K562 (cell line): ENCODE data around the gene AKAP14. TPM values are rescaled to one million over a fixed set of nuclear protein-coding genes. Genes with fewer than 3 reads are reported as not detected.
A peak's percentile ranks its signal among the peaks of the same experiment; 100 is the strongest.

ENCODE experiments used
- BRF1 ChIP-seq: IDR thresholded peaks from 3 replicates; pipeline ENCODE4 v1.6.1; 2011; ENCODE audit warnings: borderline replicate concordance, mild to moderate bottlenecking; ENCODE audit not compliant: insufficient read length; ENCODE audit errors: extremely low read depth
- CREB1 ChIP-seq, 2 experiments: sonication (generic) in 1 of 2; formaldehyde crosslinking in 1 of 2; IDR thresholded peaks; 2 replicates each; pipeline versions ENCODE4 v1.6.1 to v1.8.0; 2012 to 2022; ENCODE audit warnings: inconsistent platforms in 1 of 2, mild to moderate bottlenecking in 1 of 2, missing genetic modification reagents in 1 of 2, moderate library complexity in 1 of 2
- E2F1 ChIP-seq: sonication (generic); formaldehyde crosslinking; IDR thresholded peaks from 2 replicates; pipeline ENCODE4 v1.8.1; 2023; ENCODE audit warnings: mild to moderate bottlenecking, missing genetic modification reagents, moderate library complexity
- FOXM1 ChIP-seq, 2 experiments: fragments of 450-650 bp in 1 of 2; sonication (generic) in 1 of 2; formaldehyde crosslinking in 1 of 2; IDR thresholded peaks; 2 replicates each; pipeline versions ENCODE4 v1.6.1 to v1.9.0; 2017 to 2022; ENCODE audit warnings: low read depth in 2 of 2, mild to moderate bottlenecking in 2 of 2, missing genetic modification reagents in 1 of 2, moderate library complexity in 1 of 2
- GATAD2B ChIP-seq: fragments of 450-650 bp; IDR thresholded peaks from 2 replicates; pipeline ENCODE4 v1.6.1; 2017; ENCODE audit warnings: mild to moderate bottlenecking, borderline replicate concordance
- HNRNPH1 ChIP-seq: fragments of 200-400 bp; formaldehyde crosslinking; optimal IDR thresholded peaks from 2 replicates; pipeline ENCODE3; 2017; ENCODE audit warnings: low read depth, mild to moderate bottlenecking, low read length, moderate library complexity
- KDM5B ChIP-seq: fragments of 200-600 bp; sonication (generic); IDR thresholded peaks from 2 replicates; pipeline ENCODE4 v1.6.1; 2012; ENCODE audit warnings: low read depth, mild to moderate bottlenecking, moderate library complexity, low read length, control low read depth, inconsistent platforms; ENCODE audit not compliant: insufficient replicate concordance
- MAFG ChIP-seq: fragments of 450-650 bp; conservative IDR thresholded peaks from 2 replicates; pipeline ENCODE4 v1.6.1; 2016; ENCODE audit warnings: missing genetic modification characterization, missing compliant biosample characterization
- NR2F6 ChIP-seq: fragments of 450-650 bp; formaldehyde crosslinking; IDR thresholded peaks from 2 replicates; pipeline ENCODE4 v1.4.0; 2020; ENCODE audit warnings: mild to moderate bottlenecking
- PATZ1 ChIP-seq: fragments of 250-450 bp; sonication (Bioruptor Pico); IDR thresholded peaks from 2 replicates; pipeline ENCODE4 v1.5.0; 2020; ENCODE audit warnings: mild to moderate bottlenecking, borderline replicate concordance
- PHF21A ChIP-seq: fragments of 450-650 bp; IDR thresholded peaks from 2 replicates; pipeline ENCODE4 v1.6.1; 2017; ENCODE audit warnings: low read depth, borderline replicate concordance
- SMAD4 ChIP-seq: fragments of 250-450 bp; sonication (Bioruptor Pico); conservative IDR thresholded peaks from 2 replicates; pipeline ENCODE4 v1.8.0; 2021; ENCODE audit warnings: inconsistent platforms, mild to moderate bottlenecking, moderate library complexity
- TBL1XR1 ChIP-seq, 2 experiments: IDR thresholded peaks; 2 replicates each; pipeline ENCODE4 v1.6.1; 2012; ENCODE audit warnings: improper control_type of control experiment in 2 of 2, low read length in 2 of 2, mild to moderate bottlenecking in 1 of 2
- THRA ChIP-seq: fragments of 450-650 bp; IDR thresholded peaks from 2 replicates; pipeline ENCODE4 v1.6.1; 2017; ENCODE audit warnings: mild to moderate bottlenecking, moderate library complexity
- ZBTB11 ChIP-seq, 3 experiments: fragments of 200-800 bp in 1 of 3; fragments of 250-450 bp in 1 of 3; fragments of 450-650 bp in 1 of 3; sonication (Bioruptor Pico) in 1 of 3; sonication (Bioruptor generic) in 1 of 3; formaldehyde crosslinking in 1 of 3; IDR thresholded peaks; 2 replicates each; pipeline versions ENCODE4 v1.6.1 to v1.8.0; 2016 to 2022; ENCODE audit warnings: mild to moderate bottlenecking in 2 of 3, missing genetic modification characterization in 2 of 3, missing compliant biosample characterization in 1 of 3, moderate library complexity in 1 of 3
- ZNF12 ChIP-seq: sonication (generic); formaldehyde crosslinking; IDR thresholded peaks from 2 replicates; pipeline ENCODE4 v1.4.0; 2020; ENCODE audit warnings: mild to moderate bottlenecking, missing genetic modification reagents
- ZNF140 ChIP-seq: fragments of 250-450 bp; sonication (Bioruptor Pico); IDR thresholded peaks from 2 replicates; pipeline ENCODE4 v1.8.0; 2021; ENCODE audit warnings: moderate library complexity, mild to moderate bottlenecking, inconsistent platforms
- polyA plus RNA-seq, 8 experiments: library from polyadenylated mRNA; depleted of rRNA in 4 of 8; stranded (reverse) in 5 of 8; unstranded in 3 of 8; fragments of >200 nt; fragmentation: Nextera tagmentation in 2 of 8; fragmentation: Illumina TruSeq in 1 of 8; extraction: Ambion mirVana in 2 of 8; extraction: Trizol in 1 of 8; gene quantifications; 2 replicates each; pipeline versions ENCODE4 v1.2.1 to v1.2.3, GENCODE V29; 2011 to 2014; ENCODE audit warnings: inconsistent platforms in 1 of 8, missing spikeins in 1 of 8
- total RNA-seq, 7 experiments: library from RNA; depleted of rRNA in 6 of 7; stranded (reverse); fragments of >200 nt in 6 of 7; fragmentation: Illumina TruSeq in 2 of 7; extraction: Trizol in 2 of 7; gene quantifications; 2 replicates each; pipeline versions ENCODE4 v1.2.1 to v1.2.3, GENCODE V29; 2011 to 2021; ENCODE audit warnings: low replicate concordance in 1 of 7

The AKAP14 gene
- total and polyA plus RNA-seq, 9 of the 15 experiments (the other 6 are each of a cell fraction or from before 2014, with no cell fraction given) = not detected

GRCh38 chrX:119943185-119943988 is 47.7 kb downstream of the AKAP14 start, which contains the start of gene NKAP (continued):
- TF ChIP-seq ZNF140 = no peak
- peak; percentile 62; the same call in 1 of the 2 replicates for TF ChIP-seq E2F1 (CRISPR knock-in tag)
- peak; percentile 24; the same call in 1 of the 2 replicates for TF ChIP-seq PHF21A
- TF ChIP-seq SMAD4 (CRISPR knock-in tag) = peak; percentile 70; the same call in 1 of the 2 replicates
- TF ChIP-seq HNRNPH1 = no peak
- TF ChIP-seq PATZ1 = no peak
- TF ChIP-seq MAFG = no peak
- peak; percentile 44 for TF ChIP-seq CREB1 (IDR thresholded peaks at IDR 0.05)
- TF ChIP-seq CREB1 (CRISPR knock-in tag; IDR thresholded peaks at IDR 0.05) = peak; percentile 54
- 0 out of 2 replicates have a peak, but pooled peaks have one; percentile 40 for TF ChIP-seq ZNF12 (CRISPR knock-in tag)
- 0 out of 2 replicates have a peak, but pooled peaks have one; percentile 20 for TF ChIP-seq GATAD2B
- TF ChIP-seq ZBTB11 (CRISPR knock-in tag; IDR thresholded peaks at IDR 0.05) = peak; percentile 95 to 100 (median 98)
- no peak for TF ChIP-seq THRA
- peak; percentile 64 for TF ChIP-seq KDM5B
- no peak for TF ChIP-seq NR2F6
- no peak for TF ChIP-seq BRF1
- peak; percentile 57 for TF ChIP-seq FOXM1 (IDR thresholded peaks at IDR 0.05; ENCODE audit: low read depth)
- no peak for TF ChIP-seq FOXM1 (CRISPR knock-in tag; IDR thresholded peaks at IDR 0.05; ENCODE audit: low read depth)
- peak in 1 of 2 experiments; percentile 46; a peak in 1 of 4 replicates for TF ChIP-seq TBL1XR1 (IDR thresholded peaks at IDR 0.05; ENCODE audit: low read length in 2 of 2)
